H1 (cell line): ENCODE data around the gene TGFBI. TPM values are rescaled to one million over a fixed set of nuclear protein-coding genes. Genes with fewer than 3 reads are reported as not detected.

ENCODE experiments used
- CTCF ChIA-PET: fragments of 300-600 bp; sonication (Branson Sonifier 250); formaldehyde crosslinking; loops from one replicate; lab custom pipeline; 2021; ENCODE audit not compliant: partially characterized antibody; lab: Charles Lee
- POLR2A ChIA-PET: fragments of 300-600 bp; sonication (Branson Sonifier 250); formaldehyde crosslinking; loops from one replicate; lab custom pipeline; 2021; ENCODE audit warnings: inconsistent platforms; ENCODE audit not compliant: partially characterized antibody; lab: Charles Lee
- DNase-seq, 2 experiments: peaks; one replicate each; pipeline versions ENCODE4 v3.0.0 to v3.0.0-alpha.2; 2010 to 2022; ENCODE audit warnings: low spot score in 2 of 2, low read depth in 1 of 2, mixed read lengths in 1 of 2
- FAIRE-seq: peaks from 2 replicates; lab custom pipeline; 2011; peaks lifted over from hg19 to GRCh38; lab: Jason Lieb, UNC
- H2AFZ ChIP-seq: 2 replicates; pipeline ENCODE4 v1.8.1; 2012; ENCODE audit warnings: low read length, inconsistent platforms
- H2AK5ac ChIP-seq: 2 replicates; pipeline ENCODE4 v1.6.1; 2013; ENCODE audit warnings: low read depth, low read length
- H2BK120ac ChIP-seq: replicated peaks from 2 replicates; pipeline ENCODE3; 2013; ENCODE audit warnings: low read depth, low read length, inconsistent platforms
- H2BK12ac ChIP-seq: 2 replicates; pipeline ENCODE4 v1.6.1; 2013; ENCODE audit warnings: low read depth, low read length
- H2BK15ac ChIP-seq: 2 replicates; pipeline ENCODE4 v1.6.1; 2013; ENCODE audit warnings: low read length
- H2BK20ac ChIP-seq: 2 replicates; pipeline ENCODE4 v1.6.1; 2013; ENCODE audit warnings: low read length
- H2BK5ac ChIP-seq: 2 replicates; pipeline ENCODE4 v1.6.1; 2013; ENCODE audit warnings: low read depth, low read length
- H3K14ac ChIP-seq: 2 replicates; pipeline ENCODE4 v1.6.1; 2013; ENCODE audit warnings: inconsistent platforms; ENCODE audit not compliant: insufficient read length
- H3K18ac ChIP-seq: 2 replicates; pipeline ENCODE4 v1.6.1; 2013; ENCODE audit warnings: low read length; ENCODE audit errors: extremely low read depth
- H3K23ac ChIP-seq: 2 replicates; pipeline ENCODE4 v1.6.1; 2013; ENCODE audit warnings: inconsistent platforms; ENCODE audit not compliant: insufficient read length
- H3K23me2 ChIP-seq: 2 replicates; pipeline ENCODE4 v1.6.1; 2013; ENCODE audit warnings: low read depth, low read length
- H3K27ac ChIP-seq: 2 replicates; pipeline ENCODE4 v1.6.1; 2011; ENCODE audit warnings: low read depth, low read length, inconsistent platforms
- H3K27me3 ChIP-seq, 4 experiments: replicated peaks in 1 of 4; 1 replicate in 1 of 4; 2 replicates in 3 of 4; pipeline versions ENCODE4 v1.6.1 to v1.8.1; 2011 to 2013; ENCODE audit warnings: low read length in 3 of 4, mild to moderate bottlenecking in 3 of 4, inconsistent platforms in 2 of 4, mixed read lengths in 2 of 4, moderate library complexity in 1 of 4; ENCODE audit not compliant: control insufficient read depth in 3 of 4, insufficient read depth in 3 of 4; ENCODE audit errors: extremely low read depth in 1 of 4
- H3K36me3 ChIP-seq, 4 experiments: 2 replicates each; pipeline versions ENCODE4 v1.6.1 to v1.8.1; 2011 to 2013; ENCODE audit warnings: mild to moderate bottlenecking in 4 of 4, low read length in 3 of 4, moderate library complexity in 2 of 4, control low read depth in 1 of 4, inconsistent platforms in 1 of 4; ENCODE audit not compliant: insufficient read depth in 4 of 4, control insufficient read depth in 2 of 4
- H3K4ac ChIP-seq: replicated peaks from 2 replicates; pipeline ENCODE3; 2013; ENCODE audit warnings: low read length, low read depth, mixed read lengths, inconsistent platforms; ENCODE audit not compliant: insufficient read length
- H3K4me1 ChIP-seq, 4 experiments: replicated peaks in 1 of 4; 1 replicate in 1 of 4; 2 replicates in 3 of 4; pipeline versions ENCODE4 v1.6.1 to v1.8.1; 2011 to 2013; ENCODE audit warnings: low read length in 3 of 4, inconsistent platforms in 2 of 4, mixed read lengths in 1 of 4; ENCODE audit not compliant: insufficient read depth in 4 of 4, control insufficient read depth in 3 of 4
- H3K4me2 ChIP-seq, 2 experiments: 2 replicates each; pipeline versions ENCODE4 v1.6.1 to v1.8.1; 2011 to 2013; ENCODE audit warnings: low read depth in 2 of 2, low read length in 2 of 2, control low read depth in 1 of 2, inconsistent platforms in 1 of 2, mild to moderate bottlenecking in 1 of 2; ENCODE audit not compliant: insufficient read depth in 1 of 2
- H3K4me3 ChIP-seq, 4 experiments: fragments of 200-600, 300-600 bp in 1 of 4; sonication (generic), shearing (Covaris generic), sonication (Bioruptor Twin) in 1 of 4; 2 replicates each; pipeline versions ENCODE4 v1.5.1 to v1.8.1; 2011 to 2016; ENCODE audit warnings: low read length in 4 of 4, low read depth in 3 of 4, control low read depth in 2 of 4, inconsistent platforms in 2 of 4, mild to moderate bottlenecking in 2 of 4, mixed read lengths in 1 of 4, moderate library complexity in 1 of 4; ENCODE audit not compliant: insufficient read depth in 2 of 4; ENCODE audit errors: extremely low read depth in 1 of 4
- H3K56ac ChIP-seq: replicated peaks from 2 replicates; pipeline ENCODE3; 2013; ENCODE audit warnings: low read depth, mild to moderate bottlenecking, mixed read lengths, low read length, inconsistent platforms; ENCODE audit not compliant: insufficient read length
- H3K79me1 ChIP-seq: 2 replicates; pipeline ENCODE4 v1.6.1; 2013; ENCODE audit warnings: low read depth, low read length, control low read depth
- H3K79me2 ChIP-seq, 2 experiments: 2 replicates each; pipeline versions ENCODE4 v1.6.1 to v1.8.1; 2012 to 2013; ENCODE audit warnings: low read length in 2 of 2, mild to moderate bottlenecking in 2 of 2, inconsistent platforms in 1 of 2; ENCODE audit not compliant: insufficient read depth in 2 of 2, control insufficient read depth in 1 of 2
- H3K9ac ChIP-seq, 4 experiments: replicated peaks in 1 of 4; 1 replicate in 1 of 4; 2 replicates in 3 of 4; pipeline versions ENCODE4 v1.6.1 to v1.8.1; 2011 to 2013; ENCODE audit warnings: low read depth in 3 of 4, low read length in 3 of 4, control low read depth in 2 of 4, mild to moderate bottlenecking in 2 of 4, moderate library complexity in 2 of 4, inconsistent platforms in 1 of 4; ENCODE audit errors: extremely low read depth in 1 of 4
- H3K9me3 ChIP-seq, 2 experiments: 2 replicates each; pipeline versions ENCODE4 v1.6.1 to v1.8.1; 2012 to 2013; ENCODE audit warnings: mild to moderate bottlenecking in 2 of 2, moderate library complexity in 2 of 2, control low read depth in 1 of 2, inconsistent platforms in 1 of 2, low read depth in 1 of 2, low read length in 1 of 2, mixed read lengths in 1 of 2; ENCODE audit not compliant: insufficient read depth in 2 of 2
- H4K20me1 ChIP-seq, 2 experiments: replicated peaks in 1 of 2; 2 replicates each; pipeline versions ENCODE3 to v1.8.1; 2011 to 2013; ENCODE audit warnings: inconsistent platforms in 2 of 2, low read length in 2 of 2, mild to moderate bottlenecking in 1 of 2; ENCODE audit not compliant: insufficient read depth in 2 of 2, control insufficient read depth in 1 of 2
- H4K5ac ChIP-seq: 2 replicates; pipeline ENCODE4 v1.6.1; 2013; ENCODE audit warnings: low read length, low read depth, mixed read lengths, inconsistent platforms; ENCODE audit not compliant: insufficient read length
- H4K8ac ChIP-seq: 2 replicates; pipeline ENCODE4 v1.8.0; 2013; ENCODE audit warnings: mild to moderate bottlenecking, moderate library complexity, low read length, inconsistent platforms; ENCODE audit not compliant: insufficient read depth; ENCODE audit errors: extremely low read depth
- H4K91ac ChIP-seq: replicated peaks from 2 replicates; pipeline ENCODE3; 2013; ENCODE audit warnings: low read length, mixed read lengths, inconsistent platforms; ENCODE audit not compliant: insufficient read length
- EP300 ChIP-seq, 2 experiments: IDR thresholded peaks; 1 replicate in 1 of 2; 2 replicates in 1 of 2; pipeline ENCODE4 v1.6.1; 2011 to 2012; ENCODE audit warnings: low read depth in 2 of 2, low read length in 2 of 2, mild to moderate bottlenecking in 2 of 2, borderline replicate concordance in 1 of 2, inconsistent platforms in 1 of 2, moderate library complexity in 1 of 2
- SIX5 ChIP-seq: IDR thresholded peaks from 2 replicates; pipeline ENCODE4 v1.6.1; 2011; ENCODE audit warnings: mild to moderate bottlenecking, low read depth, low read length
- WGBS, 2 experiments: shearing (Covaris generic) in 1 of 2; methylation state at CpG; one replicate each; pipeline versions ENCODE4 v1.1.6 to v1.1.7; 2013 to 2015; ENCODE audit warnings: low lambda C conversion rate in 2 of 2, mixed read lengths in 2 of 2, inconsistent platforms in 1 of 2, low coverage in 1 of 2, missing lambda C conversion rate in 1 of 2; ENCODE audit not compliant: insufficient replicate concordance in 2 of 2, insufficient coverage in 1 of 2, insufficient read length in 1 of 2; ENCODE audit errors: extremely low coverage in 1 of 2, missing lambda C conversion rate in 1 of 2; 5-methylcytosine and 5-hydroxymethylcytosine counted together
- polyA plus RNA-seq, 7 experiments: library from polyadenylated mRNA; depleted of rRNA in 3 of 7; stranded (reverse) in 5 of 7; unstranded in 2 of 7; fragments of >200 nt in 5 of 7; fragments of 200-250 nt in 2 of 7; gene quantifications; 1 replicate in 5 of 7; 2 replicates in 1 of 7; 4 replicates in 1 of 7; pipeline versions ENCODE4 v1.2.1 to v1.2.3, GENCODE V29; 2011 to 2013; ENCODE audit warnings: missing spikeins in 2 of 7, mixed read lengths in 2 of 7
- total RNA-seq: library from RNA; stranded (reverse); fragmentation: NEBNext Ultra II Directional; extraction: Animal tissue kit (Norgen Biotek cat#: 25700); gene quantifications from 2 replicates; pipeline ENCODE4 v1.2.1, GENCODE V29; 2021

TGFBI gene
- total and polyA plus RNA-seq, 2 of the 8 experiments (the other 6 are each of a cell fraction or from before 2014, with no cell fraction given): 6.0 to 8.5 TPM

DNA sequence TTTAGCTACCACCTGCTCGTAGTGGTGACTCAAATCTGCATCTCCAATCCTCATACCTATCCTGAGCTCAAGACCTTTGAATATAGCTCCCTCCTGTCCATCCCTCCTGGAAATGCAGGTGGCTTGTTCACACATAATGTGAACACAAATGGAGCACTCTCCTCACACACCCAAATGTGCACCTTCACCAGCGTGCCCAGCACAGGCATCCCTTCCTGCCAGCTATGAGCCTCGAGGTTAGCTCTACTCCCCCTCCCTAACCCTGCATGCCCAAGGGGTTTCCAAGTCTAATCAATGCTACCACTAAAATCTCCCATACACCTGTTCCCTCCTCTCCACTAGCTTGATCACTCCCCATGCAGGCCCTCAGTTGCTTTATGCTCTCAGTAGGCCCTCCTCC lies 2.2 kb upstream of the TGFBI start:
- Histone ChIP-seq H3K27ac (no peak overlapping the region), H3K56ac (no peak overlapping the region), H3K18ac (no peak overlapping the region), H2BK5ac (no peak overlapping the region), H2AFZ (no peak overlapping the region), H2BK12ac (no peak overlapping the region), H3K79me1 (no peaks in the 10 kb centered on the region), H2AK5ac (peak overlapping the region; percentile 32; the same call in 1 of the 2 replicates), H4K91ac (no peak overlapping the region), H3K4me2 (no peak overlapping the region), H3K4ac (no peak overlapping the region), H4K20me1 (peaks cover 0 to 2% of the 10 kb centered on the region in 2 experiments), H3K9me3 (no peaks in the 10 kb centered on the region), H2BK20ac (no peak overlapping the region), H4K8ac (no peak overlapping the region), H3K36me3 (no peaks in the 10 kb centered on the region), H3K23me2 (peaks cover 8% of the 10 kb centered on the region; the same call in 1 of the 2 replicates), H3K4me3 (no peak overlapping the region), H3K23ac (no peak overlapping the region), H3K79me2 (no peaks in the 10 kb centered on the region; a peak in 1 of 4 replicates), H2BK15ac (no peak overlapping the region), H3K14ac (no peak overlapping the region), H2BK120ac (no peak overlapping the region), H3K4me1 (peaks cover 0 to 4% (median 1%) of the 10 kb centered on the region in 4 experiments; a peak in 4 of 7 replicates), H3K9ac (no peak overlapping the region), H4K5ac (no peak overlapping the region), H3K27me3 (peaks cover 8 to 39% (median 35%) of the 10 kb centered on the region in 4 experiments)
- FAIRE-seq (no peak), DNase-seq (no peak)
- ChIA-PET CTCF (interaction anchor here (1.0 to 2.3 kb wide), 10 partner anchors 10 to 185 kb away, joined by 3 to 8 read pairs (median 4); no protein-coding TSS in a partner anchor), POLR2A (no interaction called here)
- 87% methylated on average over 3 of the region's 3 CpGs; no CpG with 5 or more reads in 1 of the 2 experiments for WGBS, 2 experiments
- no peak for TF ChIP-seq EP300 (IDR thresholded peaks at IDR 0.05; ENCODE audit: borderline replicate concordance in 1 of 2, low read depth in 2 of 2, low read length in 2 of 2)
- no peak for TF ChIP-seq SIX5
